GM19238 (cell line): Measurements from ENCODE around the gene AGBL1.

Source experiments
- DNase-seq: peaks from one replicate; pipeline ENCODE4 v3.0.0; 2011; ENCODE audit warnings: low spot score; ENCODE audit not compliant: insufficient read length

AGBL1 gene

GRCh38 chr15:86644339-86644738, 564.7 kb downstream of the AGBL1 start:
- no peak for DNase-seq

GRCh38 chr15:86645925-86646500, 566.3 kb downstream of the AGBL1 start:
- no peak for DNase-seq

DNA sequence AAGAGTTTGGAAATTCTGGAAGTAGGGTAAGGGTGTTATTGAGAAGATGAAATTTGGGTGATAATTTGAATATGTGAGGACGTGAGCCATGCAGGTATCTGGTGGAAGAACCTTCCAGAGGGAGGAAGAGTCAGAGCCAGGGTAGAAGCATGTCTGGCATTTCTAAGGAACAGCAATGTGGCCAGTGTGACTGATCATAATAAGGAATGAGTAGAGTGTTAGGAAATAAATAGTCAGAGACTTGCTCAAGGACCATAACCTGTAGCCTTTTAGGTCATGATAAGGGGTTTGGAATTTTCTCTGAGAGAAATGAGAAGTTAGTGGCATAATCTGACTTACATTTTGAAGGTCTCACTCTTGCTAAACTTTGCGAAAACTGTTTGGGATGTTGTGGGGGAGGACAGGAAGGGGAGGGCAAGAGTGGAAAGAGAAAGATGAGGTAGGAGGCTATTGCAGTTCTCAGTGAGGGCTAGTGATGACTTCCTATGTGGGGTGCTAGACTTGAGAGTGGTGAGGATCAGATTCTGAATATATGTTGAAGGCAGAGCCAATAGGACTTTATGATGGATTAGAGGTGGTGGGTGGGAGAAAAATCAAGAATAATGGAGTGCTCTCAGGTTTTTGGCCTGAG, 568.3 kb downstream of the AGBL1 start:
- DNase-seq = no peak

DNA sequence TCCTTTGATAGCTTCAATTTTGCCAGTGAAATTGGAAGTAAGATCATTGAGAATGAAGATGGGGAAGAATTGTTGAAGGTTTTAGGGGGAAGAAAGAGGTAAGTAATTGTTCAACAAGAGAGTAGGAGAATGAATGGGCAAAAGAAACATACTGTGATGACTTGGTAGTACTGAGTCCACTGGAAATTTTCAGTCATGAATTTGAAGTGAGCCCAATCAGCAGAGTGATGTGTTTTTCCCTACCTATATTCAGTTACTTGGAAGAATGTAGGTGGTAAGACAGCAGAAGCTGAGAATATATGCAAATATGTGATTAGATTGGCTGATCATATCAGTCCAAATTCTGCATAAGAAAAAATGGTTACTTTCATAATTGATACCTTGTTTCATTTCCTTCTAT, 569.6 kb downstream of the AGBL1 start:
- no peak for DNase-seq

DNA sequence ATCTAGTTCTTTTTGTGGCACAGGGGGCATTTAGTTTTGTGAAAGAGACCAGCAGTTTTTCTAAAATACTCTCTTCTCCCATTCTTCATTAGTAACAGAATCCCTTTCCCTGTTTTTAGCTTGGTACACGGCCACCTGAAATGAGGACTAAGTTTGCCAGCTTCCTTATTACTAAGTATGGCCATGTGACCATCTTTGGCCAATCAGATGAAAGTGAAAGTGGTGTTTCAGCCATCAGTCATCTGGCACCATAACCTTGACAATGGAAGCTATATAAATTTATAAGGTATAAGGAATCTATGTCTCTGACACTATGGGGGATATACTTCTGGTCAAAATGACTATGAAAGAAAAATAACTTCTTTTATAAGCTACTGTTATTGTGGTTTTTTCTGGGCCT, 570.4 kb downstream of the AGBL1 start:
- DNase-seq = no peak

DNA sequence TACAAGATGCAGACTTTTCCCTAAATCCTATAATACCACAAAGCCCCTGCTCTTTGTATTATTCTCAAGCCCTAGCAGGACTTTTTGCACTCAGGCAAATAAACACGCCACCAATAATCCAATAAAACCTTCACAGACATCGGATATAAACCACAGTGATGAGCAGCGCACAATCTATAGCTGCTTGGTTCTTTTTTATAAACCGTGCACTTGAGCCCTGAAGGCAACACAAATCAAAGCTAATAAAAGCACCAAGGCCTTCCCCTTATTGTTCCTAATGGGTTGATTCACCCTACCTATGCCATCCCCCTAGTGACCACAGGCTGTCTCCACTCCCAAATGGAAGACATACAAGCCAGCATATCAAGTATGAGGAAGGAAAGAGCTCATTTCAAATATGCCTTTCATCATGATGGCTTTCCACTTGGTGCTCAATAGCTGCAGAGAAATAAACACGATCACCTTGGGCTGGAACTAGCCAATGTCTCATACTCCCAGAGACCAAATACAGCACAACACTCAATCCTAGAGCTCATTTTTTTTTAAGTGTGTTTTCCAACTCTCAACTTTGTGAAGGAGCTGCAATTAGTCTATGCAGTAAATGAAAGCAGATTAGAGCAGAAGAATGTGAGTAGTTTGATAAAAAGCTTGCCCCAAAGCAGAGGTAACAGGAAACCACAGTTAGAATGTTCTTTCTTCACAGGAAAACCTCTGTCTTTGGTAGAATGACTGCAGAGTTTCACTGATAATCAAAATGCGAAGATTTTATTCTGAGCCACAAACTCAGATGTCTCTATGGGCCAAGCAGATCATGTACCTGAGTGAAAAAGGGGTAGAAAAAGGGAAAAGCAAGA, 573.9 kb downstream of the AGBL1 start:
- no peak for DNase-seq

- DNase-seq = no peak
Measured at GRCh38 chr15:86654501-86654900, 574.8 kb downstream of the AGBL1 start.

GRCh38 chr15:86657305-86657704, 577.6 kb downstream of the AGBL1 start:
- no peak for DNase-seq

DNA sequence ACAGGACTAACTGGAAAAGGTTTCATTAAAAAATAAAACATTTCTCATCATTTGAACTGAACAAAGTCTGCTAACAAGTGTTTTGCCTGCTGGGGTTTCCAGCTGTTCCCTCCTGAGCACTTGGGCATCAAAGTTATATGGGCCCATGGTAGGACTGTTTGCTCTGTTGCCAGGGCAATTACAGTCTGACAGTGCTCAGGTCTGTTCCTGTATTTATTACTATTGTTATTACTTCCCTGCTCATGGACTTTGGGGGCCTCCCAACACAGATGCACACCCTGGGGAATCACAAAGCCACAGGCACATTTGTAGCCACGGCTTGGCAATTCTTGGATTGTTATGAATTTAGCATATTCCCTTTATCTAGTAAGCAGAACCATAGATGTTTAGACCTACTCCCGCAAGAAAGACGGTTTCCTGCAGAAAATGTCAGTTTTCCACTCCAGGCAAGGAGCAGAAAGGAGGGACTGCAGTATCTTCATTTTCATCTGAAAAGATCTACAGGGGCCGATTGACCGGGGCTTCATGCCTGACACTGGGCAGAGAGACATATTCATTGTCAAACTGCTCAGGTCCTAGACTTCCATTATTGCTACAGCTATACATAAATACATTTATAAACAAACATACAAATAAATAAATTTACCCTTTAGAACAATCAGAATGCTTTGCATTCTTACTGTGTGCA, 580.2 kb downstream of the AGBL1 start:
- DNase-seq = no peak

GRCh38 chr15:86661580-86661979, 581.9 kb downstream of the AGBL1 start:
- no peak for DNase-seq

GRCh38 chr15:86663304-86663703, 583.6 kb downstream of the AGBL1 start:
- no peak for DNase-seq

DNA sequence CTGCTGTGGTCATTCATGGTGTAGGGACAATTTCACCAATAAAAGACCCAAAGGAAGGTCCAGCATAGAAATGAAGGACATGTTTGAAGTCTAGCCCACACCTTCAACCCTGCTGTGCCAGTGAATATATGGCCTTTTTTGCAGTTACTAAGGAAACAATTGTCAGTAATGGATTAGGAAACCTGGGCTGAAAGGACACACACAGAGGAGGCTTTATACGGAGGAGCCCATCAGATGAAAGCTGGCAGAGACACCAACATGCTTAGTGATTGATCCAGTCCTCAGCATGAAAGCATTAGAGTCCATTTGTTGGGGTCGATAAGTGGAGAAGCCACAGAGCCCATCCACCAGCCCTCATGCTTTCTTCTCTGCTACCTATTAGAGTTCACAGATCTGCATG, 584.3 kb downstream of the AGBL1 start:
- DNase-seq = no peak

DNA sequence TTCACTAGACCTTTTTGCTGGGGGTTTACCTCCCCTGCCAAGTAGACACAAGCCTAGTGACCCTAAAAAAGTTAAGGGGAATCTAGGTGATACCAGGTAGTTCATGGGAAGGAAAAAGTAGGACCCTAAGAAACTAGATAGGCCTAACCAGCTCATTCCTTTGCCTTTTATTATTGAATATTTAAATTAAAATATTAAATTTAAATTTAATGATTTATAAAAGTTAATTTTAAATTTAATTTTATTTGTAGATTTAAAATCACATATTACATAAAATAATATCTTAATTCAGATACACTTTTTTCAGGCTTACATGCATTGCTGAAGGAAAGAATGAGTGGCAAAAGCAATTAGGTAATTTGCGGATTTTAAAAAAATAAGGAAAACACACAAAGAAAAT, 584.9 kb downstream of the AGBL1 start:
- no peak for DNase-seq

GRCh38 chr15:86676002-86676401, 596.3 kb downstream of the AGBL1 start:
- DNase-seq = no peak

DNA sequence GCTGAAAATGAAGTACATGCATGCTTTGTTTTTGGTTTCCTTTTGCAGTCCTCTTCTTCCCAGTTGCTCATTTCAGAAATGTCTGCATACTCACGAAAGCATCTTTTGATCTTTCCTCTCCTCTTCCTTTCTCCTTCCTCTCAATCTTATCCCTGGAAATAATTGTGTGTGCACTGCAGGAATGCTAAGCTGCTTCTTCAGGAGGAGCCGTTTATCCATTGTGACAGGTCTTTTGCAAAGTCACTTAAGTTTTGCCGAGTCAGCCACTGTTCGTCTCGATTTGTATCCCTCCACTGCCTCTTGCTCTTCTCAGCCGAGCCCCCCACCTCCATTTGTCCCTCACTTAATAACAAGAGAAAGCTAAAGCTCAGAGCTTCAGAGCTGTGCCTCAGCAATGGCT, 597.6 kb downstream of the AGBL1 start:
- no peak for DNase-seq

DNA sequence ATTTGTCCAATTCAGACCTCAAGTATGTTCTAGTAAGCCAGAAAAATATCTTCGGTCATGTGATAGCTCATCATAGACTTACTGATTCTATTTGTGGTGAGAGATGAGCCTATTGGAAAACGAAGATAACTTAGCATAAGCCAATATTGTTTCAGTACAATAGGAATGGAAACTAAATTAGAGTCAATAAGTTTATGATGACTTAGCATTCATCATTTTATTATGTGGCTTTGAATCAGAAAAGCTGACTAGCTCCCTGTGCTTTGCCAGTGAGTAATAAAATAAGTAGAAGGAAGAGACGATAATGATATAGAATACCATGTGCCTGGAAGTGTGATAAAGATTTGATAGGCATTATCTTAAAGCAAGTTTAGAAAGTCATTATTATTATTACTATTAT, 605.6 kb downstream of the AGBL1 start:
- no peak for DNase-seq

DNA sequence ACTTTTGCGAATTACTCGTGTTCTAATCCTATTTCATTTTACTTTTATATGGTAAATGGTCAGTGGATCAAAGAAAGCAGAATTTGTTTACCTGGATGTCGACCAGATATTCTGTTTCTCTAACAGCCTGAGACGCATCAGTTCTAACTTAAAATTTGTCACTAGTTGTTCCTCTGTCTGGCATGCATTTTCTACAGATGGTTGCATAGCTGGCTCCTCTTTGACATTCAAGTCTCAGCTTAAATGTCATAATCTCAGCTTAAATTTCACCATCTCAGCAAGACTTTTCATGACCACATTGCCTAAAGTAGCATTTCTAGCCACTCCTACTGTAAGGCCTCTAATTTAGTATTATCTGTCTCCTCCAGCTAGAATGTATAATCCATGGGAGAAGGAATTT, 609.3 kb downstream of the AGBL1 start:
- no peak for DNase-seq

- no peak for DNase-seq
Measured at GRCh38 chr15:86690566-86690965, 610.9 kb downstream of the AGBL1 start.

DNA sequence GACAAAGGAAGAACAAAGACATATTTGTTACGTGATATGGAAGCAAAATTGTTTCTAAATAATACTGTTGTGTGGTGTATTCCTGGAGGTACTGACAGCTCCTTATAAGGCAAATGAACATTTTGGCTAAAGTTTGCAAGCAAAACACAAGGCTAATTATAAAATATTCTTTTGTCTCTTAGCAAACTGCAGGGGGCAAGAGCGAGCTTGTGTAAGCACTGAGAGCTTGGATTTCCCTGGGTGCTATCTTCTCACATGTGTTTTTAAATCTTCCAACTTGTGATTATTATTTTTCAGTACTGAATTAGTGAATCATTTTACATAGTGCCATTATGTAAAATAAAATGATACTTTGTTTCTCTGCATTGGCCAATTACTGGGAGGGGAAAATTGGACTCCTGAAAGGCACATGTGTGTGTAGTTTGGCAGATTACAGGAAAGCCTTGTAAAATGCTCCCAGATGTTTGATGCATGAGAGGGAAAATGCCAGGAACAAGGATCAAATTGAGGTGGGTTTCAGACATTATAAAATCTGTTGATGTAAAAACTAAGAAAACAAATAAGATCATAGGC, 611.5 kb downstream of the AGBL1 start:
- DNase-seq = no peak

- no peak for DNase-seq
Measured at GRCh38 chr15:86700864-86701610, 621.4 kb downstream of the AGBL1 start.

- DNase-seq = no peak
Measured at GRCh38 chr15:86701611-86701963, 621.9 kb downstream of the AGBL1 start.
